ENCODE measurements around the gene TTLL12.

DNA sequence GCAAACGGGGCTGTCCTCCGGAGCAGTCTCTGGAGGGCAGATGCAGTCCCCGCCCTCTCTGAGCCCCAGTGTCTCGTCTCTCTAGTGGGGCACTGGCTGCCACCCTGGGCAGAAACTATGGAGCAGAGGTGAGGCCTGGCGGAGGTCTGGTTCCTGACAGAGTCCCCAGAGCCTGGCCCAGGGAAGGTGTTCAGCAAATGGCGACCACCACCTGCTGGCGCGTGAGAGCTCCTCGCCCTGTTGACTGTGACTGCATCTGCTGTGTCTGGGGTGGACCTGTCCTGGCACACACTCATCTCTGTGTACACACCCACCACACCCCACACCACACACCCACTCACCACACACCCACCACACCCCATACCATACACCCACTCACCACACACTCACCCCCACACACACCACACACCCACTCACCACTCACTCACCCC lies 18.3 kb upstream of the TTLL12 start:
- TF ChIP-seq, protein P1, sequence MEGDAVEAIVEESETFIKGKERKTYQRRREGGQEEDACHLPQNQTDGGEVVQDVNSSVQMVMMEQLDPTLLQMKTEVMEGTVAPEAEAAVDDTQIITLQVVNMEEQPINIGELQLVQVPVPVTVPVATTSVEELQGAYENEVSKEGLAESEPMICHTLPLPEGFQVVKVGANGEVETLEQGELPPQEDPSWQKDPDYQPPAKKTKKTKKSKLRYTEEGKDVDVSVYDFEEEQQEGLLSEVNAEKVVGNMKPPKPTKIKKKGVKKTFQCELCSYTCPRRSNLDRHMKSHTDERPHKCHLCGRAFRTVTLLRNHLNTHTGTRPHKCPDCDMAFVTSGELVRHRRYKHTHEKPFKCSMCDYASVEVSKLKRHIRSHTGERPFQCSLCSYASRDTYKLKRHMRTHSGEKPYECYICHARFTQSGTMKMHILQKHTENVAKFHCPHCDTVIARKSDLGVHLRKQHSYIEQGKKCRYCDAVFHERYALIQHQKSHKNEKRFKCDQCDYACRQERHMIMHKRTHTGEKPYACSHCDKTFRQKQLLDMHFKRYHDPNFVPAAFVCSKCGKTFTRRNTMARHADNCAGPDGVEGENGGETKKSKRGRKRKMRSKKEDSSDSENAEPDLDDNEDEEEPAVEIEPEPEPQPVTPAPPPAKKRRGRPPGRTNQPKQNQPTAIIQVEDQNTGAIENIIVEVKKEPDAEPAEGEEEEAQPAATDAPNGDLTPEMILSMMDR (conservative IDR thresholded peaks at IDR 0.05; ENCODE audit: low read depth in 2 of 2): no peak
- TF ChIP-seq, protein P2, sequence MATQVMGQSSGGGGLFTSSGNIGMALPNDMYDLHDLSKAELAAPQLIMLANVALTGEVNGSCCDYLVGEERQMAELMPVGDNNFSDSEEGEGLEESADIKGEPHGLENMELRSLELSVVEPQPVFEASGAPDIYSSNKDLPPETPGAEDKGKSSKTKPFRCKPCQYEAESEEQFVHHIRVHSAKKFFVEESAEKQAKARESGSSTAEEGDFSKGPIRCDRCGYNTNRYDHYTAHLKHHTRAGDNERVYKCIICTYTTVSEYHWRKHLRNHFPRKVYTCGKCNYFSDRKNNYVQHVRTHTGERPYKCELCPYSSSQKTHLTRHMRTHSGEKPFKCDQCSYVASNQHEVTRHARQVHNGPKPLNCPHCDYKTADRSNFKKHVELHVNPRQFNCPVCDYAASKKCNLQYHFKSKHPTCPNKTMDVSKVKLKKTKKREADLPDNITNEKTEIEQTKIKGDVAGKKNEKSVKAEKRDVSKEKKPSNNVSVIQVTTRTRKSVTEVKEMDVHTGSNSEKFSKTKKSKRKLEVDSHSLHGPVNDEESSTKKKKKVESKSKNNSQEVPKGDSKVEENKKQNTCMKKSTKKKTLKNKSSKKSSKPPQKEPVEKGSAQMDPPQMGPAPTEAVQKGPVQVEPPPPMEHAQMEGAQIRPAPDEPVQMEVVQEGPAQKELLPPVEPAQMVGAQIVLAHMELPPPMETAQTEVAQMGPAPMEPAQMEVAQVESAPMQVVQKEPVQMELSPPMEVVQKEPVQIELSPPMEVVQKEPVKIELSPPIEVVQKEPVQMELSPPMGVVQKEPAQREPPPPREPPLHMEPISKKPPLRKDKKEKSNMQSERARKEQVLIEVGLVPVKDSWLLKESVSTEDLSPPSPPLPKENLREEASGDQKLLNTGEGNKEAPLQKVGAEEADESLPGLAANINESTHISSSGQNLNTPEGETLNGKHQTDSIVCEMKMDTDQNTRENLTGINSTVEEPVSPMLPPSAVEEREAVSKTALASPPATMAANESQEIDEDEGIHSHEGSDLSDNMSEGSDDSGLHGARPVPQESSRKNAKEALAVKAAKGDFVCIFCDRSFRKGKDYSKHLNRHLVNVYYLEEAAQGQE (IDR thresholded peaks at IDR 0.05; ENCODE audit: unreplicated experiment): no peak
- no peak for TF ChIP-seq POLR2AphosphoS5 (IDR thresholded peaks at IDR 0.05; ENCODE audit: low read depth)
- TF ChIP-seq EZH2phosphoT487 (IDR thresholded peaks at IDR 0.05; ENCODE audit: unreplicated experiment): no peak
- TF ChIP-seq EZH2 (IDR thresholded peaks at IDR 0.05; ENCODE audit: low read depth, unreplicated experiment): no peak
- no peak for TF ChIP-seq CREB1 (CRISPR knock-in tag; IDR thresholded peaks at IDR 0.05; ENCODE audit: low read depth)
- TF ChIP-seq JUNB (IDR thresholded peaks at IDR 0.05; ENCODE audit: unreplicated experiment): no peak
- TF ChIP-seq, protein P3, sequence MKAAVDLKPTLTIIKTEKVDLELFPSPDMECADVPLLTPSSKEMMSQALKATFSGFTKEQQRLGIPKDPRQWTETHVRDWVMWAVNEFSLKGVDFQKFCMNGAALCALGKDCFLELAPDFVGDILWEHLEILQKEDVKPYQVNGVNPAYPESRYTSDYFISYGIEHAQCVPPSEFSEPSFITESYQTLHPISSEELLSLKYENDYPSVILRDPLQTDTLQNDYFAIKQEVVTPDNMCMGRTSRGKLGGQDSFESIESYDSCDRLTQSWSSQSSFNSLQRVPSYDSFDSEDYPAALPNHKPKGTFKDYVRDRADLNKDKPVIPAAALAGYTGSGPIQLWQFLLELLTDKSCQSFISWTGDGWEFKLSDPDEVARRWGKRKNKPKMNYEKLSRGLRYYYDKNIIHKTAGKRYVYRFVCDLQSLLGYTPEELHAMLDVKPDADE (IDR thresholded peaks at IDR 0.05): no peak
- no peak for TF ChIP-seq ZNF331 (CRISPR knock-in tag; IDR thresholded peaks at IDR 0.05; ENCODE audit: low read depth)

Data from GM23338 (cell line).